ENCODE measurements around the gene PDZRN3.

DNA sequence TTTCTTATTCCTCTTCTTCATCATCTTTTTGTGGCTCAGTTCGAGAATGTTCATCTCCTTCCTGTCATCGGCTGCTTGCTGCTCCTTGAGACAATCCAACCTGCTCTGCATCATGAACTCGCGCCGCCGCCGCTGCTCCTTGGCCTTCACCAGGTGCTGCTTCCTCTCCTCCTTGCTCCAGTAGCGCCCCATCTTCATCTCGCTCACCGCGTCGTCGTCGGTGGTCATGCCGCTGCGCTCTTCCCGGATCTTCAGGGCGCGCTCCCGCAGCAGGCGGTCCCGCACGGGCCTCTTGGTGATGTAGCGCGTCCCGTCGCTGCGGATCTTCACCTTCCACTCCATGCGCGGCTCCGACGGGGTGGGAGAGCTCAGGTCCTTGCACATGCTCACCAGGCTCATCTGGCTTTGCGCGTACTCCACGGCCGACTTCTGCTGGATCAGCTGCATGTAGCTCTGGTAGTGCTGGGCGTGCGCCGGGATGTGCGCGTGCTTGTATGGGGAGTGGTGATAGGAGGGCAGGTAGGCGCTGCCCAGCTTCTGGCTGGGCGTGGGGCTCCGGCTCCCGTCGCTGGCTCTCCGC is 241.2 kb downstream of the PDZRN3 start:
- TF ChIP-seq, protein P1, sequence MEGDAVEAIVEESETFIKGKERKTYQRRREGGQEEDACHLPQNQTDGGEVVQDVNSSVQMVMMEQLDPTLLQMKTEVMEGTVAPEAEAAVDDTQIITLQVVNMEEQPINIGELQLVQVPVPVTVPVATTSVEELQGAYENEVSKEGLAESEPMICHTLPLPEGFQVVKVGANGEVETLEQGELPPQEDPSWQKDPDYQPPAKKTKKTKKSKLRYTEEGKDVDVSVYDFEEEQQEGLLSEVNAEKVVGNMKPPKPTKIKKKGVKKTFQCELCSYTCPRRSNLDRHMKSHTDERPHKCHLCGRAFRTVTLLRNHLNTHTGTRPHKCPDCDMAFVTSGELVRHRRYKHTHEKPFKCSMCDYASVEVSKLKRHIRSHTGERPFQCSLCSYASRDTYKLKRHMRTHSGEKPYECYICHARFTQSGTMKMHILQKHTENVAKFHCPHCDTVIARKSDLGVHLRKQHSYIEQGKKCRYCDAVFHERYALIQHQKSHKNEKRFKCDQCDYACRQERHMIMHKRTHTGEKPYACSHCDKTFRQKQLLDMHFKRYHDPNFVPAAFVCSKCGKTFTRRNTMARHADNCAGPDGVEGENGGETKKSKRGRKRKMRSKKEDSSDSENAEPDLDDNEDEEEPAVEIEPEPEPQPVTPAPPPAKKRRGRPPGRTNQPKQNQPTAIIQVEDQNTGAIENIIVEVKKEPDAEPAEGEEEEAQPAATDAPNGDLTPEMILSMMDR (conservative IDR thresholded peaks at IDR 0.05; ENCODE audit: low read depth, low read length): no peak
- no peak for TF ChIP-seq EZH2 (IDR thresholded peaks at IDR 0.05; ENCODE audit: borderline replicate concordance, low read depth, low read length, poor library complexity, severe bottlenecking)

All from A673 (cell line).